ENCODE results near the gene MAD1L1. TPM values are rescaled to one million over a fixed set of nuclear protein-coding genes. Genes with fewer than 3 reads are reported as not detected.
"Not testable (repeated sequence)": the region's sequence is repeated elsewhere in the genome, so short reads cannot be mapped to it uniquely, and the experiment has no call there.

MAD1L1 gene
- total and polyA plus RNA-seq, 11 donors = 11.1 to 29.7 (median 20.9) TPM

GRCh38 chr7:1978656-1979590 is 253.8 kb downstream of the MAD1L1 start:
- 95 to 98% (median 97%) methylated on average over 25 to 31 of the region's 31 CpGs for WGBS, 4 donors
- no peaks in the 10 kb centered on the region for H3K27me3 ChIP-seq
- no peaks in the 10 kb centered on the region for H3K4me1 ChIP-seq
- H3K4me3 ChIP-seq = no peak overlapping the region
- peaks cover 0 to 16% (median 0%) of the 10 kb centered on the region in 9 donors for H3K36me3 ChIP-seq
- no peak for ATAC-seq
- TF ChIP-seq, protein P1, sequence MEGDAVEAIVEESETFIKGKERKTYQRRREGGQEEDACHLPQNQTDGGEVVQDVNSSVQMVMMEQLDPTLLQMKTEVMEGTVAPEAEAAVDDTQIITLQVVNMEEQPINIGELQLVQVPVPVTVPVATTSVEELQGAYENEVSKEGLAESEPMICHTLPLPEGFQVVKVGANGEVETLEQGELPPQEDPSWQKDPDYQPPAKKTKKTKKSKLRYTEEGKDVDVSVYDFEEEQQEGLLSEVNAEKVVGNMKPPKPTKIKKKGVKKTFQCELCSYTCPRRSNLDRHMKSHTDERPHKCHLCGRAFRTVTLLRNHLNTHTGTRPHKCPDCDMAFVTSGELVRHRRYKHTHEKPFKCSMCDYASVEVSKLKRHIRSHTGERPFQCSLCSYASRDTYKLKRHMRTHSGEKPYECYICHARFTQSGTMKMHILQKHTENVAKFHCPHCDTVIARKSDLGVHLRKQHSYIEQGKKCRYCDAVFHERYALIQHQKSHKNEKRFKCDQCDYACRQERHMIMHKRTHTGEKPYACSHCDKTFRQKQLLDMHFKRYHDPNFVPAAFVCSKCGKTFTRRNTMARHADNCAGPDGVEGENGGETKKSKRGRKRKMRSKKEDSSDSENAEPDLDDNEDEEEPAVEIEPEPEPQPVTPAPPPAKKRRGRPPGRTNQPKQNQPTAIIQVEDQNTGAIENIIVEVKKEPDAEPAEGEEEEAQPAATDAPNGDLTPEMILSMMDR (IDR thresholded peaks at IDR 0.05) = no peak
- TF ChIP-seq POLR2A (IDR thresholded peaks at IDR 0.05) = no peak
- intact Hi-C loops (cut with DNase I) = no loop called here
- H3K27ac ChIP-seq = no peak overlapping the region
- DNase-seq = peak in 2 of 5 donors; percentile 20 to 54
- H3K9me3 ChIP-seq = no peaks in the 10 kb centered on the region

DNA sequence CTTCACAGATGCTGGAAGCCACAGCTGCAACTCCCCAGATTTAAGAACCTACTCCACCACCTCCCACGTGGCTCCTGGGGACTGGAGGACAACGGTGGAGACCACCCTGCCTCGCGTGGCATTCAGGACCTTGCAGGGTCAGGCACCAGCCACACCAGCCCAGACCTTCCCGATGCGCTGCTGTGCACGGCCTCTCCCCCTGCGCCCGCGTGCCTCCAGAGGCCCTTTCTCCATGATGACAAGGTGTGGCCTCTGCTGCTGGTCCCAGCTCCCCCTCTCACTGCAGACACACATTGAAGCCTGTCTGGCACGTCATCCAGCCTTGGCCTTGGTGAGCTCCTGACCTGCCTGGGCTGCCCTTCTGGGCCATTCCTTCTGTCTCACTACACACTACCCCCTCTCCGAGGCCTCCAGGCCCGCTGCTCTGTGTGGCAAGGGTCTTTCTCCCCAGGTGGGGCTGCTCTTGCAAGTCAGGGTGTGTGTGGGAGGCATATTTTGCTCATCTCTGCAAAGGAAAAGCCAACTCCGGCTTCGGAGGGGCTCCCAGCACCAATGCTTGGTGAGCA is 254.8 kb downstream of the MAD1L1 start:
- ATAC-seq = no peak
- TF ChIP-seq, protein P1 (IDR thresholded peaks at IDR 0.05) = no peak
- no peak for TF ChIP-seq POLR2A (IDR thresholded peaks at IDR 0.05)
- WGBS, 4 donors = 92 to 98% (median 96%) methylated on average over 15 of the region's 15 CpGs
- no peaks in the 10 kb centered on the region for H3K9me3 ChIP-seq
- no peak overlapping the region for H3K27ac ChIP-seq
- no peaks in the 10 kb centered on the region for H3K4me1 ChIP-seq
- intact Hi-C loops (cut with DNase I) = no loop called here
- no peak overlapping the region for H3K4me3 ChIP-seq
- no peaks in the 10 kb centered on the region for H3K27me3 ChIP-seq
- DNase-seq = peak in 2 of 5 donors; percentile 21 to 53
- H3K36me3 ChIP-seq = peaks cover 0 to 16% (median 0%) of the 10 kb centered on the region in 9 donors

GRCh38 chr7:1977059-1977875 is 255.5 kb downstream of the MAD1L1 start:
- no peak for TF ChIP-seq POLR2A (IDR thresholded peaks at IDR 0.05)
- TF ChIP-seq, protein P1 (IDR thresholded peaks at IDR 0.05) = no peak

DNA sequence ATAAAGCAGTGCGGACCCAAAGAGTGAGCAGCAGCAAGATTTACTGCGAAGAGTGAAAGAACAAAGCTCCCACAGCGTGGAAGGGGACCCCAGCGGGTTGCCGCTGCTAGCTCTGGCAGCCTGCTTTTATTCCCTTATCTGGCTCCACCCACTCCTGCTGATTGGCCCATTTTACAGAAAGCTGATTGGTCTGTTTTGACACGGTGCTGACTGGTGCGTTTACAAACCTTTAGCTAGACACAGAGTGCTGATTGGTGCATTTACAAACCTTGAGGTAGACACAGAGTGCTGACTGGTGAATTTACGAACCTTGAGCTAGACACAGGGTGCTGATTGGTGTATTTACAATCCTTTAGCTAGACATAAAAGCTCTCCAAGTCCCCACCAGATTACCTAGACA is 256.2 kb downstream of the MAD1L1 start:
- WGBS, 4 donors = 90 to 97% (median 93%) methylated on average over 8 of the region's 8 CpGs
- H3K36me3 ChIP-seq = peaks cover 0 to 16% (median 0%) of the 10 kb centered on the region in 9 donors

More at GRCh38 chr7:1977059-1977875, 255.5 kb downstream of the MAD1L1 start:
- H3K36me3 ChIP-seq = peaks cover 0 to 16% (median 0%) of the 10 kb centered on the region in 9 donors
- no peaks in the 10 kb centered on the region for H3K9me3 ChIP-seq
- no peak overlapping the region for H3K27ac ChIP-seq
- 93 to 97% (median 94%) methylated on average over 32 to 44 of the region's 44 CpGs for WGBS, 4 donors
- intact Hi-C loops (cut with DNase I) = no loop called here
- H3K27me3 ChIP-seq = no peaks in the 10 kb centered on the region
- H3K4me3 ChIP-seq = no peak overlapping the region
- H3K4me1 ChIP-seq = no peaks in the 10 kb centered on the region
- ATAC-seq (no peak), DNase-seq (peak in 2 of 5 donors; percentile 13 to 31)

More for the DNA sequence above, 256.2 kb downstream of the MAD1L1 start:
- peak in 1 of 5 donors; percentile 20 for DNase-seq
- H3K4me3 ChIP-seq; H3K4me1 ChIP-seq; H3K9me3 ChIP-seq; H3K27me3 ChIP-seq; ATAC-seq; H3K27ac ChIP-seq; intact Hi-C loops (cut with DNase I): not testable (repeated sequence)
